HG02981 (cell line): ENCODE data around the gene CAT.

Experiments used
- ATAC-seq: cut with Tn5 transposase; IDR thresholded peaks from one replicate; pipeline ENCODE4 v1.9.1; 2021; ENCODE audit warnings: mild to moderate bottlenecking, moderate library complexity; ENCODE audit not compliant: unreplicated experiment

Gene CAT

GRCh38 chr11:34438529-34439507 lies at the start of gene CAT:
Gene CAT, plus strand, starts transcription at chr11:34438934. Its CDS starts 80 bp downstream, at chr11:34439014.
- peak; percentile 98 for ATAC-seq

GRCh38 chr11:34394771-34395300 lies 43.9 kb upstream of the CAT start:
- no peak for ATAC-seq

GRCh38 chr11:34395916-34396550 lies 42.7 kb upstream of the CAT start:
- ATAC-seq, result no peak

- no peak for ATAC-seq
Observed at GRCh38 chr11:34397120-34397519, 41.6 kb upstream of the CAT start.

DNA sequence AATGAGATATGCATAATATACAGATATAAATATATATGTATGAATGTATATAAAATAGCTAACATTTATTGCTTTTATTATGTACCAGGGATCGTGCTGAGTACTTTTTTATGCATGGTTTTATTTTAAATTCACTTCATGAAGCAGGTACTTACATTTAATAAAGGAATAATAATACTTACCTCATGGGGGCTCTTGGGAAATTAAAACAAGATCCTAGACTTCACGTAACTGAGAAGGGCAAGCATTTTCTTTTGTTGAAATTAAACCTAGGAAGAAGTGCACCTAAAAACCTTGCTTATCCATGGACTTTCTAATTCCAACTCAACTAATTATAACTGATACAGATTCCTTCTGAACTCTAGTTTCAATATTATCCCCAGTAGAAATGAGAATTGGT lies 40.9 kb upstream of the CAT start:
- ATAC-seq, result no peak

DNA sequence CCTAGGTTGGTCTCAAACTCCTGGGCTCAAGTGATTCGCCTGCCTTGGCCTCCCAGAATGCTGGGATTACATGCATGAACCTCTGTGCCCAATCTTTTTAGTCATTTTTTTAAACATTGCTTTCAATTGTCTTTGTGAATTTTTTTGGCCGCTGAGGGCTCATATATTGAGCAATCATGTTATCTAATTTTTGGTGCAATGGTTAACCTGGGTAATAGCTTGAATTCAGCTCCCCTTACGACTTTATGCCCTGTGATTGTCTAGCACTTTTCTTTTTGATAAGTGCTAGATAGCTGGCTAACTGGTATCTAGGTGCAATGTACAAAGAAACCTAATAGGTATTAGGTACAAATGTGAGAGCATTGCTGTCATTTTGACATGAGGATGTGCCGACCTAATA lies 35.3 kb upstream of the CAT start:
- ATAC-seq, result no peak

GRCh38 chr11:34404280-34404679 lies 34.5 kb upstream of the CAT start:
- ATAC-seq, result no peak

DNA sequence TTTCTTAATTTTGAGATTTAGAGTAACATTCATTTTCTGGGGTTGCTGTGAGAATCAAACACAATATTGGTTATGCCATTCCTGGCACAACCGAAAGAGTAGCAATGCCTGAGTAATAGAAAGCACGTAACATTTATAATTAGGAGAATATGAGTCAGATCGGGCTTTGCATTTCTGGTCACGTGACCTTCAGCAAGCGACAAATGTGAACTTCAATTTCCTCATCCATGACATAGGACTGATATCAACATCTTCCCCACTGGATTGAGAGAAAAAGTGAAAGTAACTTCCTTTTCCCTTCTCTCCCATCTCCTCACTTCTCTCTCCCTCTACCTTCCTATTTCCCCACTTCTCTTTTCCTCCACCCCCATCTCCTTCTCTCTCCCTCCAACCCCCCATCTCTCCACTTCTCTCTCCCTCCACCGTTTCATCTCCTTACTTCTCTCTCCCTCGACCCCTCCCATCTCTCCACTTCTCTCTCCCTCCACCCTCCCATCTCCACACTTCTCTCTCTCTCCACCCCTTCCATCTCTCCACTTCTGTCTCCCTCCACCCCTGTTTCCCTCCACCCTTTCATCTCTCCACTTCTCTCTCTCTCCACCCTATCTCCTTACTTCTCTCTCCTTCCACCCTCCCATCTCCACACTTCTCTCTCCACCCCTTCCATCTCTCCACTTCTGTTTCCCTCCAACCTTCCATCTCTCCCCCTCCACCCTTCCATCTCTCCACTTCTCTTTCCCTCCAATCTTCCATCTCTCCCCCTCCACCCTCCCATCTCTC lies 33.5 kb upstream of the CAT start:
- ATAC-seq, result no peak

DNA sequence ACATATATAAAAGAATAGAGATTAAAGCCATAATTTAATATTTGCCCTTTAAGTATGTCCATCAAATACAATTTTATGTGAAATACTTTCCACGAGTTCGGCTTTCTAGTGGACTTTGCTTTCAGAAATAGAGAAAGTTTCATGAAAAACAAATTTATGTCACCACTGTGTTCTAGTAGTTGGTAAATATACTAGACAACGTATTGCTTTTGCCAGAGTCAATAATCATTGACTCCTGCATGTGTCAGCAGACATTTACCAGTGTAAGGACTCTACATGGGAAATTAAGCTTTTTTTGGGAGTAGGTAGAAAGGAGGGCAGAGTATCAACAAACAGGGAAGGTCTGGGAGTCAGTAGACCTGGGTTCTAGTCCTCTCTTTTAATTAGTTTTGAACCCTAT lies 32.3 kb upstream of the CAT start:
- no peak for ATAC-seq

- ATAC-seq, result no peak
Observed at GRCh38 chr11:34407121-34407813, 31.5 kb upstream of the CAT start.

DNA sequence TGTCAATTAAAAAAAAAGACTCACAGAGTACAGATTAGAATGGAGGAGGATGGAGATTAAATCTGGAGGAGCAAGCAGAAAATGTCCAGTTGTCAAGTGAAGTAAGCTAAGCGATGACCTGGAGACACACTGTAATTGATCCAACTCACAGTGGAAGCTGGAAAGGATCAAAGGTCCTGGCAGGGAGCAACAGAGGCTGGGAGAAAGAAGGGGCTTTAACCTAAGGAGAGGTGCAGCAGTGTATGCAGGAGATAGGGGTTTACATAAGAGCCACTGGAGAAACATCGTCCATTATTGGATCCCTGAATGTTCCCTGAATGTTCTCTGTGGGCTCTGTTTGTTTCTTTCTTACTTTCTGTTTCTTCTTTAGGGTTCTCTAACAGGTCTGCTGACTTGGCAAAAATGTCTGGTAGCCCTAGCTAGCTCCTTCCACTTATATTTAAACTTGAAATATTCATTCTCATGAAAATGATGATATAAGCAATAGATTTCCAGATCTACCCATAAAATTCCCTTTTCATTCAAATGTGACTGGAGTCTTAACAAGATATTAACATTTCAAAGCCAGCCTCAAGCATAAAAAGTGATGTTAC lies 30.1 kb upstream of the CAT start:
- no peak for ATAC-seq

DNA sequence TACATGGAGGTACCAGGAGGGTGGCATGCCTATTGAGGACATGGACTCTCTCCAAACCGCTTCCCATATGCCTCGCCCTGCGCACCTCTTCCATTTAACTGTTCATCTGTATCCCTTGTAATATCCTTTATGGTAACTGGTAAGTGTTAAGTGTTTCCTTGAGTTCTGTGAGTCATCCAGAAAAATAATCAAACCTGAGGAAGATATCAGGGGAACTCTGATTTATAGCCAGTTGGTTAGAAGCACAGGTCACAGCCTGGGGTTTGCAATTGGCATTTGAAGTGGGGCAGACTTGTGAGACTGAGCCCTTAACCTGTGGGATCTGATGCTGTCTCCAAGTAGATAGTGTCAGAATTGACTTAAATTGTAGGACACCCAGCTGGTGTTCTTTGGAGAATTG lies 27.6 kb upstream of the CAT start:
- ATAC-seq, result no peak

- no peak for ATAC-seq
Observed at GRCh38 chr11:34411791-34412190, 26.9 kb upstream of the CAT start.

GRCh38 chr11:34413263-34413662 lies 25.5 kb upstream of the CAT start:
- no peak for ATAC-seq

DNA sequence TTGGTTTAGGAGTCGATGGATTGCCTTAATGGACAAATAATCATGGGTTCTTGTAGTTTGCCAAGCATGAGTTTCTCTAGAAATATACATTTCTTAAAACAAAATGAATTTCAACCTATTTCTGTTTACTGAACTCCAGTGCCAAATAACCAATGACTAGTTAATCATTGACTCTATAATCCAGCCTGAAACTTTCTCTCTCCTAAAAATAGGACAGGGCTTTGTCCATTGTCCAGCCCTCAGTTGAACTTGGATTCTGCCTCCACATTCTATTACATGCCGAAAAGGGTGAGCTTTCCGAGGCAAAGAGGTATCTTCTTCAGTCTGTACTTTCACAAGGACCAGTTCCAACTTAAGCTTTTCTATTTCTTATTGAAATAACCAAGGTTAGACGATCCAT lies 23.2 kb upstream of the CAT start:
- no peak for ATAC-seq

- no peak for ATAC-seq
Observed at GRCh38 chr11:34416088-34416487, 22.6 kb upstream of the CAT start.

GRCh38 chr11:34416766-34417165 lies 22.0 kb upstream of the CAT start:
- no peak for ATAC-seq

GRCh38 chr11:34417202-34417601 lies 21.5 kb upstream of the CAT start:
- no peak for ATAC-seq

DNA sequence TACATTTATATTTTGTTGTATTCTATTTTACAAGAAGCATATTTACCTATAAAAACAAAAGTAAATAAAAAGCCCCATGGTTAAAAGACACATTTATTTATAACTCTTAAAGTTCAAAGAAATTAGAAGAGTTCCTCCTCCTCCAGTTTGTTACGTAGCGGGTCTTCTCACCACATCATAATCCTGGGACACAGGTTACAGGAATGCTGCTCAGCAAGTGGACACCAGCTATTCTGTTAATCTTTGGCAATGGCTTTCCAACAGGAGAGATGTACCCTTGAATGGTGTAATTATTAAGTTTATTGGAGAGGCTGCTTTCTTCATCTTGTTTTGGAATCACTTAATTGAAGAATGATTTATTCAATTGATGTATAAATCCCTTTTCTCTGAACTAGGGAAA lies 19.6 kb upstream of the CAT start:
- ATAC-seq, result no peak

- no peak for ATAC-seq
Observed at GRCh38 chr11:34423300-34423699, 15.4 kb upstream of the CAT start.
